Glutamatergic neuron (in vitro differentiated cells): ENCODE measurements around the gene NTM. TPM values are rescaled to one million over a fixed set of nuclear protein-coding genes. Genes with fewer than 3 reads are reported as not detected.

Experiments used
- DNase-seq: peaks from one replicate; pipeline ENCODE4 v3.0.0; 2022
- H3K27ac Mint-ChIP-seq: one replicate; pipeline ENCODE4 v1.8.0; 2020; ENCODE audit warnings: mild to moderate bottlenecking, mixed read lengths, inconsistent platforms; ENCODE audit not compliant: unreplicated experiment
- H3K27me3 Mint-ChIP-seq: one replicate; pipeline ENCODE4 v1.8.0; 2020; ENCODE audit warnings: mild to moderate bottlenecking, moderate library complexity, mixed read lengths, inconsistent platforms; ENCODE audit not compliant: unreplicated experiment
- H3K36me3 Mint-ChIP-seq: one replicate; pipeline ENCODE4 v1.8.0; 2020; ENCODE audit warnings: mild to moderate bottlenecking, mixed read lengths, inconsistent platforms; ENCODE audit not compliant: unreplicated experiment
- H3K4me1 Mint-ChIP-seq: one replicate; pipeline ENCODE4 v1.8.0; 2020; ENCODE audit warnings: mild to moderate bottlenecking, low read depth, mixed read lengths, inconsistent platforms; ENCODE audit not compliant: unreplicated experiment
- H3K4me3 Mint-ChIP-seq: one replicate; pipeline ENCODE4 v1.8.0; 2020; ENCODE audit warnings: mild to moderate bottlenecking, mixed read lengths, inconsistent platforms; ENCODE audit not compliant: unreplicated experiment
- H3K9me3 Mint-ChIP-seq: one replicate; pipeline ENCODE4 v1.8.0; 2020; ENCODE audit warnings: mild to moderate bottlenecking, moderate library complexity, mixed read lengths, inconsistent platforms; ENCODE audit not compliant: unreplicated experiment
- total RNA-seq: library from RNA; stranded (reverse); fragmentation: NEBNext Ultra II Directional; extraction: Animal tissue kit (Norgen Biotek cat#: 25700); gene quantifications from one replicate; pipeline ENCODE4 v1.2.1, GENCODE V29; 2021; ENCODE audit not compliant: unreplicated experiment
- TF ChIP-seq, protein P1 (sequence below): fragments of 200-600 bp; sonication (generic); IDR thresholded peaks from one replicate; pipeline ENCODE4 v1.5.0; 2021; ENCODE audit not compliant: partially characterized antibody, unreplicated experiment

NTM gene
- total RNA-seq, 1 donor from 2014 or later: 1.2 TPM

DNA sequence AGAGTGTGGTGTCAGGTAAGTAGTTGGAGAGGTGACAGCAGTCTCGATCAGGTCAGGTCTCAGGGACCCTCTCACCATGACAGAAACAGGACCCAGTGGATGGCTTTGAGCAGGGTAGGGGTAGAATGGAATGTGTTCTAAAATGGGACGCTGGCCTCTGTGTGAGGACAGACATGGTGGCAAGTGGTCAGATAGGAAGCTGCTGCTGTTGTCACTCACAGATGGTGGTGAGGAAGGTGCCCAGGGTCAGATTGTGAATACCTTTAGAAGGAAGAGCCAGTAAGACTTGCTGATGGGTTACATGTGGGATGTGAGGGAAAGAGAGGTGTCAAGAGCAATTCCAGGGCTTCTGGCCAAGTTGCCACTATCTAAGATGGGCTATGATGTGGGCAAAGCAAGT is 596.3 kb downstream of the NTM start:
- no peak overlapping the region for H3K4me3 Mint-ChIP-seq
- no peaks in the 10 kb centered on the region for H3K36me3 Mint-ChIP-seq
- TF ChIP-seq, protein P1, sequence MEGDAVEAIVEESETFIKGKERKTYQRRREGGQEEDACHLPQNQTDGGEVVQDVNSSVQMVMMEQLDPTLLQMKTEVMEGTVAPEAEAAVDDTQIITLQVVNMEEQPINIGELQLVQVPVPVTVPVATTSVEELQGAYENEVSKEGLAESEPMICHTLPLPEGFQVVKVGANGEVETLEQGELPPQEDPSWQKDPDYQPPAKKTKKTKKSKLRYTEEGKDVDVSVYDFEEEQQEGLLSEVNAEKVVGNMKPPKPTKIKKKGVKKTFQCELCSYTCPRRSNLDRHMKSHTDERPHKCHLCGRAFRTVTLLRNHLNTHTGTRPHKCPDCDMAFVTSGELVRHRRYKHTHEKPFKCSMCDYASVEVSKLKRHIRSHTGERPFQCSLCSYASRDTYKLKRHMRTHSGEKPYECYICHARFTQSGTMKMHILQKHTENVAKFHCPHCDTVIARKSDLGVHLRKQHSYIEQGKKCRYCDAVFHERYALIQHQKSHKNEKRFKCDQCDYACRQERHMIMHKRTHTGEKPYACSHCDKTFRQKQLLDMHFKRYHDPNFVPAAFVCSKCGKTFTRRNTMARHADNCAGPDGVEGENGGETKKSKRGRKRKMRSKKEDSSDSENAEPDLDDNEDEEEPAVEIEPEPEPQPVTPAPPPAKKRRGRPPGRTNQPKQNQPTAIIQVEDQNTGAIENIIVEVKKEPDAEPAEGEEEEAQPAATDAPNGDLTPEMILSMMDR: no peak
- H3K27me3 Mint-ChIP-seq: peaks cover 4% of the 10 kb centered on the region
- no peak overlapping the region for H3K27ac Mint-ChIP-seq
- H3K4me1 Mint-ChIP-seq: peaks cover 7% of the 10 kb centered on the region
- H3K9me3 Mint-ChIP-seq: no peaks in the 10 kb centered on the region
- DNase-seq: no peak

DNA sequence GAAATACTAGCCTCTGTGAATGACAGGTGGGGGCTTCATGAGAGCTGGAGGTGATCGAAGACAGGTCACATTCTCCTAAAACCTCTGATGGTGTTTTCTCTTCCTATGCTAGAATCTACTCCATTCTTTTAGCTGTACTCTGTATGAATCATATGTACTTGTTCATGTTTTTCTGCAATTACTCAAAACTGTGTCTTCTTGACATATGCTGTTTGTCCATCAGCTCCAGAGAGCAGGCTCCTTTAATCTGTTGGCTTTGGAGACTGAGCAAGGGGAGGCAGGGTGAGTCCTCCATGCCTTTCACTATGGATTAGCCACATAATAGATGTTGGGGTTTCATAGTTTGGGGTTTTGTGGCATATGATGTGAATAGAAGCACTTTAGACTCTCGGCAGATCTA is 598.8 kb downstream of the NTM start:
- Mint-ChIP-seq H3K27me3 (peaks cover 4% of the 10 kb centered on the region), H3K36me3 (no peaks in the 10 kb centered on the region), H3K9me3 (no peaks in the 10 kb centered on the region), H3K4me3 (no peak overlapping the region), H3K27ac (no peak overlapping the region), H3K4me1 (peaks cover 7% of the 10 kb centered on the region)
- TF ChIP-seq, protein P1: no peak
- no peak for DNase-seq

GRCh38 chr11:131973061-131973460 is 602.6 kb downstream of the NTM start:
- H3K27ac Mint-ChIP-seq: no peak overlapping the region
- DNase-seq: no peak
- H3K36me3 Mint-ChIP-seq: no peaks in the 10 kb centered on the region
- TF ChIP-seq, protein P1: no peak
- no peaks in the 10 kb centered on the region for H3K9me3 Mint-ChIP-seq
- no peak overlapping the region for H3K4me3 Mint-ChIP-seq
- H3K27me3 Mint-ChIP-seq: peaks cover 3% of the 10 kb centered on the region
- no peaks in the 10 kb centered on the region for H3K4me1 Mint-ChIP-seq

DNA sequence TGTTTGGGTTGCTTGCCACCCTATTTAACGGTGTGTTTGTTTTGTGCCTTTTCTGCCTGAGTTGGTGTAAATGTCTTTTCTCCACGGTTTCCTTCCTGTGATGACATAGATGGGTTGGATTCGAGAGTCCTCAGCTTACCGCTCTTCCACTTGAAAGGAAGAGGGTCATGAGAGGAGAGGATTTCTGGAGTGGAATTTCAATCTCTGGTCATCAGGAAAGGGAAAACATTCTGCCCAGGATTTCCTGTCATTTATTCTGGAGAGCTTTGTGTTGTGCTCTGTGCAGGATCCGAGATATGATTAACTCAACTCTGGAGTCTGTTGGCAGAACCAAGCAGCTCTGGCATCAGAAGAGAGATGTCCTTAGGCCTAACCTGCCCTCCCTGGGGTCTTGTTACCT is 605.2 kb downstream of the NTM start:
- H3K27ac Mint-ChIP-seq: no peak overlapping the region
- H3K36me3 Mint-ChIP-seq: no peaks in the 10 kb centered on the region
- no peaks in the 10 kb centered on the region for H3K27me3 Mint-ChIP-seq
- no peak for DNase-seq
- TF ChIP-seq, protein P1: no peak
- H3K9me3 Mint-ChIP-seq: no peaks in the 10 kb centered on the region
- no peaks in the 10 kb centered on the region for H3K4me1 Mint-ChIP-seq
- H3K4me3 Mint-ChIP-seq: no peak overlapping the region

- no peaks in the 10 kb centered on the region for H3K4me1 Mint-ChIP-seq
- H3K36me3 Mint-ChIP-seq: no peaks in the 10 kb centered on the region
- TF ChIP-seq, protein P1: no peak
- no peaks in the 10 kb centered on the region for H3K27me3 Mint-ChIP-seq
- no peak overlapping the region for H3K27ac Mint-ChIP-seq
- no peaks in the 10 kb centered on the region for H3K9me3 Mint-ChIP-seq
- no peak overlapping the region for H3K4me3 Mint-ChIP-seq
- no peak for DNase-seq
These were observed 605.6 kb downstream of the NTM start for GRCh38 chr11:131976021-131976420.
